Measurements from ENCODE around the gene RS1. TPM values are rescaled to one million over a fixed set of nuclear protein-coding genes. Genes with fewer than 3 reads are reported as not detected.
A peak's percentile ranks its signal among the peaks of the same experiment; 100 is the strongest.

Gene RS1
- polyA plus RNA-seq, 2 of the 4 experiments (the other 2 are of a cell fraction): not detected

DNA sequence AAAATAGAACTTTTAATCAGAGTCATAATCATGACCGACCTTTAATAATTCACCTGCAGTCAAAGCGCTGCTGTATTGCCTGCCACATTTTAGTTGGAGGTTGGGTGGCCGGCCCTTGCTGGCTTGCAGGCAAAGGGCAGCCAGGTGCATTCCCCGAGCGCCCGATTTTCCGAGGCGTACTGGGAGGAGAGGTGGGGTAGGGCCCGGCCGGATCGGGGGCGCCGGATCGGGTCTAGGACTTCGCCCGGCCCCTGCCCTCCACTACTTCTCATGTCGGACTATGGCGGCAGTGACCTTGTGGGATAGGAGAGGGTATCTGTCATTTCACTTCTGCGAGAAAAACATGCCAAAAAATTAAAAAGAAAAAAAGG is 2.5 kb upstream of the RS1 start:
- H3K27ac ChIP-seq: peak overlapping the region; percentile 96 to 97
- peak overlapping the region; percentile 73 for H3K4me3 ChIP-seq
- ChIA-PET CTCF (no interaction called here), POLR2A (no interaction called here)
- DNase-seq (ENCODE audit: low read depth in 1 of 2, low spot score in 1 of 2): peak in 1 of 2 experiments; percentile 30
- ATAC-seq: peak; percentile 74 to 83
- no peaks in the 10 kb centered on the region for H3K9me3 ChIP-seq
- peaks cover 13% of the 10 kb centered on the region; the same call in 2 of the 3 replicates for H3K4me1 ChIP-seq
- no peak for TF ChIP-seq TFCP2L1 (CRISPR knock-in tag; IDR thresholded peaks at IDR 0.05)
- TF ChIP-seq, protein P1, sequence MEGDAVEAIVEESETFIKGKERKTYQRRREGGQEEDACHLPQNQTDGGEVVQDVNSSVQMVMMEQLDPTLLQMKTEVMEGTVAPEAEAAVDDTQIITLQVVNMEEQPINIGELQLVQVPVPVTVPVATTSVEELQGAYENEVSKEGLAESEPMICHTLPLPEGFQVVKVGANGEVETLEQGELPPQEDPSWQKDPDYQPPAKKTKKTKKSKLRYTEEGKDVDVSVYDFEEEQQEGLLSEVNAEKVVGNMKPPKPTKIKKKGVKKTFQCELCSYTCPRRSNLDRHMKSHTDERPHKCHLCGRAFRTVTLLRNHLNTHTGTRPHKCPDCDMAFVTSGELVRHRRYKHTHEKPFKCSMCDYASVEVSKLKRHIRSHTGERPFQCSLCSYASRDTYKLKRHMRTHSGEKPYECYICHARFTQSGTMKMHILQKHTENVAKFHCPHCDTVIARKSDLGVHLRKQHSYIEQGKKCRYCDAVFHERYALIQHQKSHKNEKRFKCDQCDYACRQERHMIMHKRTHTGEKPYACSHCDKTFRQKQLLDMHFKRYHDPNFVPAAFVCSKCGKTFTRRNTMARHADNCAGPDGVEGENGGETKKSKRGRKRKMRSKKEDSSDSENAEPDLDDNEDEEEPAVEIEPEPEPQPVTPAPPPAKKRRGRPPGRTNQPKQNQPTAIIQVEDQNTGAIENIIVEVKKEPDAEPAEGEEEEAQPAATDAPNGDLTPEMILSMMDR (IDR thresholded peaks at IDR 0.05): no peak
- TF ChIP-seq RARB (CRISPR knock-in tag; IDR thresholded peaks at IDR 0.05): no peak
- no peak for TF ChIP-seq KDM1A (IDR thresholded peaks at IDR 0.05; ENCODE audit: low read depth)
- no peak for TF ChIP-seq HOXB5 (CRISPR knock-in tag; IDR thresholded peaks at IDR 0.05)
- TF ChIP-seq, protein P2, sequence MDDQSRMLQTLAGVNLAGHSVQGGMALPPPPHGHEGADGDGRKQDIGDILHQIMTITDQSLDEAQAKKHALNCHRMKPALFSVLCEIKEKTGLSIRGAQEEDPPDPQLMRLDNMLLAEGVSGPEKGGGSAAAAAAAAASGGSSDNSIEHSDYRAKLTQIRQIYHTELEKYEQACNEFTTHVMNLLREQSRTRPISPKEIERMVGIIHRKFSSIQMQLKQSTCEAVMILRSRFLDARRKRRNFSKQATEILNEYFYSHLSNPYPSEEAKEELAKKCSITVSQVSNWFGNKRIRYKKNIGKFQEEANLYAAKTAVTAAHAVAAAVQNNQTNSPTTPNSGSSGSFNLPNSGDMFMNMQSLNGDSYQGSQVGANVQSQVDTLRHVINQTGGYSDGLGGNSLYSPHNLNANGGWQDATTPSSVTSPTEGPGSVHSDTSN (IDR thresholded peaks at IDR 0.05): no peak
- no peak for TF ChIP-seq SMC3 (IDR thresholded peaks at IDR 0.05)
- no peak for TF ChIP-seq FOSB (CRISPR knock-in tag; IDR thresholded peaks at IDR 0.05)
- TF ChIP-seq CBX2 (IDR thresholded peaks at IDR 0.05; ENCODE audit: borderline replicate concordance, low read depth): no peak
- TF ChIP-seq RFX5 (IDR thresholded peaks at IDR 0.05): no peak
- no peak for TF ChIP-seq ESRRA (IDR thresholded peaks at IDR 0.05; ENCODE audit: borderline replicate concordance, low read length)
- no peak for TF ChIP-seq CEBPB (IDR thresholded peaks at IDR 0.05)
- FAIRE-seq: no peak
- whole genome bisulfite sequencing (ENCODE audit: missing lambda C conversion rate): under 1% methylated on average over 19 of the region's 19 CpGs
- H3K4me2 ChIP-seq: peak overlapping the region; percentile 84

DNA sequence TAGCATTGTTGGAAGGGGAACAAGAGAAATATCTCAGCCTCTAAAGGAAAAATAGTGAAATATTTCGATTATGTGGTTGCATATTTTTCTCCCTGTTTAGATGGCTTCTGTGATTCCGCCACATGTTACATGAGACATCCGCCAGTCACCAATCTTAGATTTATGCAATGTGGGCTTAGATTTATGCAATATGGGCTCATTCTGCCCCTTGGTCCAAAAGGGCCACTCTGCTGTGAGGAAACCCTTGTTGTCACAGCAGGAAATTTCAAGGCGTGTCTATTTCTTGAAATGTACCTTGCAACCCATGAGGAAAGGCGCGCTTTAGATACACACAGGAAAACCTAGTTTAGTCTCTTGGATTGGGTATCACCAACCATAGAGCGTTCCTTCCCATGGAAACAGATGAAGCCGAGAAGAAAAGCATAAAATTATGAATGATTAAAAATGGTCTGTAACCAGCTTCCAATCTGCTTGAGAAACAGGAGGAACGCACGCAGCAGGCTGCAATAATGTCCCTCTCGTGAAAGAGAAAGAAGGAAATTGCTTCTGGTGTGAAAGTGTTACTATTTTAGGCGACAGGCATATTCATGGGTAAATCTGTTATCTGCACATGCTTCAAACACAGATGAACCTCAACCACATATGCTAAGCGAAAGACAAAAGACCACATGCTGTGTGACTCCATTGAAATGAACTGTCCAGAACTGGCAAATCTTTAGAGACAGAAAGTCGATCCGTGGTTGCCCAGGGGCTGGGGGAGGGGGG is 3.7 kb downstream of the RS1 start:
- no peak for FAIRE-seq
- ATAC-seq: no peak
- 87% methylated on average over 15 of the region's 15 CpGs for WGBS (ENCODE audit: missing lambda C conversion rate)
- Histone ChIP-seq H3K4me1 (no peaks in the 10 kb centered on the region), H3K4me2 (no peak overlapping the region), H3K4me3 (no peak overlapping the region), H3K27ac (no peak overlapping the region), H3K9me3 (no peaks in the 10 kb centered on the region)
- CTCF ChIA-PET: interaction anchor here (0.6 kb wide), 1 partner anchor 1178 kb away, joined by 4 read pairs; no protein-coding TSS in a partner anchor
- TF ChIP-seq, protein P3, sequence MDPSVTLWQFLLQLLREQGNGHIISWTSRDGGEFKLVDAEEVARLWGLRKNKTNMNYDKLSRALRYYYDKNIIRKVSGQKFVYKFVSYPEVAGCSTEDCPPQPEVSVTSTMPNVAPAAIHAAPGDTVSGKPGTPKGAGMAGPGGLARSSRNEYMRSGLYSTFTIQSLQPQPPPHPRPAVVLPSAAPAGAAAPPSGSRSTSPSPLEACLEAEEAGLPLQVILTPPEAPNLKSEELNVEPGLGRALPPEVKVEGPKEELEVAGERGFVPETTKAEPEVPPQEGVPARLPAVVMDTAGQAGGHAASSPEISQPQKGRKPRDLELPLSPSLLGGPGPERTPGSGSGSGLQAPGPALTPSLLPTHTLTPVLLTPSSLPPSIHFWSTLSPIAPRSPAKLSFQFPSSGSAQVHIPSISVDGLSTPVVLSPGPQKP (IDR thresholded peaks at IDR 0.05; ENCODE audit: low read depth, low read length): no peak
- TF ChIP-seq FOSL2 (IDR thresholded peaks at IDR 0.05): no peak
- TF ChIP-seq FOSL2 (CRISPR knock-in tag; IDR thresholded peaks at IDR 0.05): no peak
- no peak for TF ChIP-seq MYC (IDR thresholded peaks at IDR 0.05; ENCODE audit: borderline replicate concordance, low read length)
- TF ChIP-seq, protein P4, sequence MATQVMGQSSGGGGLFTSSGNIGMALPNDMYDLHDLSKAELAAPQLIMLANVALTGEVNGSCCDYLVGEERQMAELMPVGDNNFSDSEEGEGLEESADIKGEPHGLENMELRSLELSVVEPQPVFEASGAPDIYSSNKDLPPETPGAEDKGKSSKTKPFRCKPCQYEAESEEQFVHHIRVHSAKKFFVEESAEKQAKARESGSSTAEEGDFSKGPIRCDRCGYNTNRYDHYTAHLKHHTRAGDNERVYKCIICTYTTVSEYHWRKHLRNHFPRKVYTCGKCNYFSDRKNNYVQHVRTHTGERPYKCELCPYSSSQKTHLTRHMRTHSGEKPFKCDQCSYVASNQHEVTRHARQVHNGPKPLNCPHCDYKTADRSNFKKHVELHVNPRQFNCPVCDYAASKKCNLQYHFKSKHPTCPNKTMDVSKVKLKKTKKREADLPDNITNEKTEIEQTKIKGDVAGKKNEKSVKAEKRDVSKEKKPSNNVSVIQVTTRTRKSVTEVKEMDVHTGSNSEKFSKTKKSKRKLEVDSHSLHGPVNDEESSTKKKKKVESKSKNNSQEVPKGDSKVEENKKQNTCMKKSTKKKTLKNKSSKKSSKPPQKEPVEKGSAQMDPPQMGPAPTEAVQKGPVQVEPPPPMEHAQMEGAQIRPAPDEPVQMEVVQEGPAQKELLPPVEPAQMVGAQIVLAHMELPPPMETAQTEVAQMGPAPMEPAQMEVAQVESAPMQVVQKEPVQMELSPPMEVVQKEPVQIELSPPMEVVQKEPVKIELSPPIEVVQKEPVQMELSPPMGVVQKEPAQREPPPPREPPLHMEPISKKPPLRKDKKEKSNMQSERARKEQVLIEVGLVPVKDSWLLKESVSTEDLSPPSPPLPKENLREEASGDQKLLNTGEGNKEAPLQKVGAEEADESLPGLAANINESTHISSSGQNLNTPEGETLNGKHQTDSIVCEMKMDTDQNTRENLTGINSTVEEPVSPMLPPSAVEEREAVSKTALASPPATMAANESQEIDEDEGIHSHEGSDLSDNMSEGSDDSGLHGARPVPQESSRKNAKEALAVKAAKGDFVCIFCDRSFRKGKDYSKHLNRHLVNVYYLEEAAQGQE (IDR thresholded peaks at IDR 0.05): no peak
- TF ChIP-seq, protein P5, sequence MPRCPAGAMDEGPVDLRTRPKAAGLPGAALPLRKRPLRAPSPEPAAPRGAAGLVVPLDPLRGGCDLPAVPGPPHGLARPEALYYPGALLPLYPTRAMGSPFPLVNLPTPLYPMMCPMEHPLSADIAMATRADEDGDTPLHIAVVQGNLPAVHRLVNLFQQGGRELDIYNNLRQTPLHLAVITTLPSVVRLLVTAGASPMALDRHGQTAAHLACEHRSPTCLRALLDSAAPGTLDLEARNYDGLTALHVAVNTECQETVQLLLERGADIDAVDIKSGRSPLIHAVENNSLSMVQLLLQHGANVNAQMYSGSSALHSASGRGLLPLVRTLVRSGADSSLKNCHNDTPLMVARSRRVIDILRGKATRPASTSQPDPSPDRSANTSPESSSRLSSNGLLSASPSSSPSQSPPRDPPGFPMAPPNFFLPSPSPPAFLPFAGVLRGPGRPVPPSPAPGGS (IDR thresholded peaks at IDR 0.05): no peak
- TF ChIP-seq FOSB (CRISPR knock-in tag; IDR thresholded peaks at IDR 0.05): no peak
- TF ChIP-seq CBX2 (IDR thresholded peaks at IDR 0.05; ENCODE audit: borderline replicate concordance, low read depth): no peak
- TF ChIP-seq, protein P6, sequence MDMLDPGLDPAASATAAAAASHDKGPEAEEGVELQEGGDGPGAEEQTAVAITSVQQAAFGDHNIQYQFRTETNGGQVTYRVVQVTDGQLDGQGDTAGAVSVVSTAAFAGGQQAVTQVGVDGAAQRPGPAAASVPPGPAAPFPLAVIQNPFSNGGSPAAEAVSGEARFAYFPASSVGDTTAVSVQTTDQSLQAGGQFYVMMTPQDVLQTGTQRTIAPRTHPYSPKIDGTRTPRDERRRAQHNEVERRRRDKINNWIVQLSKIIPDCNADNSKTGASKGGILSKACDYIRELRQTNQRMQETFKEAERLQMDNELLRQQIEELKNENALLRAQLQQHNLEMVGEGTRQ (IDR thresholded peaks at IDR 0.05): no peak
- no peak for TF ChIP-seq HEYL (CRISPR knock-in tag; IDR thresholded peaks at IDR 0.05)
- TF ChIP-seq MAZ (IDR thresholded peaks at IDR 0.05; ENCODE audit: borderline replicate concordance, low read depth, low read length): no peak
- no peak for TF ChIP-seq ZFP36 (IDR thresholded peaks at IDR 0.05; ENCODE audit: borderline replicate concordance, partially characterized antibody)
- POLR2A ChIA-PET: no interaction called here
- no peak for DNase-seq (ENCODE audit: low read depth in 1 of 2, low spot score in 1 of 2)
